Sigmoid colon (tissue), 7 donors: ENCODE results near the gene TATDN3. TPM values are rescaled to one million over a fixed set of nuclear protein-coding genes. Genes with fewer than 3 reads are reported as not detected.

ENCODE experiments used
- DNase-seq: peaks from one replicate; pipeline ENCODE4 v3.0.0-alpha.2; 2019
- H3K27ac ChIP-seq, 4 donors: fragments of 200-600 bp; sonication (generic); one replicate each; pipeline ENCODE4 v1.5.1; 2016 to 2019; ENCODE audit warnings: mild to moderate bottlenecking in 1 of 4
- H3K27me3 ChIP-seq, 3 donors: fragments of 200-600 bp; sonication (generic); one replicate each; pipeline ENCODE4 v1.5.1; 2019; ENCODE audit warnings: mild to moderate bottlenecking in 1 of 3
- H3K36me3 ChIP-seq, 4 donors: fragments of 200-600 bp; sonication (generic); one replicate each; pipeline ENCODE4 v1.5.1; 2016 to 2019
- H3K4me1 ChIP-seq, 4 donors: fragments of 200-600 bp; sonication (generic); one replicate each; pipeline ENCODE4 v1.5.1; 2017 to 2019
- H3K4me3 ChIP-seq, 4 donors: fragments of 200-600 bp; sonication (generic); one replicate each; pipeline ENCODE4 v1.5.1; 2017 to 2019; ENCODE audit warnings: mild to moderate bottlenecking in 2 of 4, moderate library complexity in 1 of 4
- H3K9me3 ChIP-seq, 4 donors: fragments of 200-600 bp in 3 of 4; sonication (generic) in 3 of 4; one replicate each; pipeline versions ENCODE4 v1.5.1 to v1.6.1; 2013 to 2019
- EP300 ChIP-seq, 4 donors: sonication (generic); formaldehyde crosslinking; IDR thresholded peaks; one replicate each; pipeline ENCODE4 v1.6.1; 2017; ENCODE audit warnings: antibody characterized with exemption in 4 of 4
- POLR2A ChIP-seq, 2 donors: fragments of 450-650 bp; IDR thresholded peaks; one replicate each; pipeline ENCODE4 v1.6.1; 2016; ENCODE audit warnings: antibody characterized with exemption in 2 of 2, mild to moderate bottlenecking in 2 of 2, moderate library complexity in 2 of 2
- POLR2AphosphoS5 ChIP-seq, 4 donors: sonication (generic); formaldehyde crosslinking; IDR thresholded peaks; one replicate each; pipeline ENCODE4 v1.6.1; 2017; ENCODE audit warnings: antibody characterized with exemption in 4 of 4
- WGBS, 2 donors: extraction: QIAGEN DNeasy Blood & Tissue Kit; methylation state at CpG; one replicate each; pipeline ENCODE4 v1.1.7; 2013; 5-methylcytosine and 5-hydroxymethylcytosine counted together
- intact Hi-C: fragments of 100-400 bp; cut with DNase I; formaldehyde crosslinking; loops from one replicate; pipeline ENCODE4 v1.15.1; 2023
- polyA plus RNA-seq, 3 donors: library from polyadenylated mRNA; stranded (reverse); fragments of 200-250 nt; gene quantifications; one replicate each; pipeline ENCODE4 v1.2.3, GENCODE V29; 2013
- total RNA-seq, 4 donors: library from RNA; depleted of rRNA; stranded (reverse); fragments of >200 nt; gene quantifications; one replicate each; pipeline ENCODE4 v1.1.0, GENCODE V29; 2016
- TF ChIP-seq, protein P1 (sequence below), 4 experiments: fragments of 450-650 bp in 3 of 4; fragments of 200-600 bp in 1 of 4; IDR thresholded peaks; one replicate each; pipeline ENCODE4 v1.5.1; 2016 to 2019; ENCODE audit warnings: antibody characterized with exemption in 4 of 4, mild to moderate bottlenecking in 3 of 4, moderate library complexity in 2 of 4
- donor health status: healthy with polysubstance abuse.
- donor health status: Bipolar disorder and iron deficiency.
- donor health status: healthy.

The TATDN3 gene, protein sequence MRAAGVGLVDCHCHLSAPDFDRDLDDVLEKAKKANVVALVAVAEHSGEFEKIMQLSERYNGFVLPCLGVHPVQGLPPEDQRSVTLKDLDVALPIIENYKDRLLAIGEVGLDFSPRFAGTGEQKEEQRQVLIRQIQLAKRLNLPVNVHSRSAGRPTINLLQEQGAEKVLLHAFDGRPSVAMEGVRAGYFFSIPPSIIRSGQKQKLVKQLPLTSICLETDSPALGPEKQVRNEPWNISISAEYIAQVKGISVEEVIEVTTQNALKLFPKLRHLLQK
- 10 to 100 TPM in 3 of 4 donors, 1 to 10 TPM in 1; 9.1 to 25.7 (median 17.8) TPM for total RNA-seq
- polyA plus RNA-seq, result 10 to 100 TPM; 10.7 to 12.5 (median 12.0) TPM

DNA sequence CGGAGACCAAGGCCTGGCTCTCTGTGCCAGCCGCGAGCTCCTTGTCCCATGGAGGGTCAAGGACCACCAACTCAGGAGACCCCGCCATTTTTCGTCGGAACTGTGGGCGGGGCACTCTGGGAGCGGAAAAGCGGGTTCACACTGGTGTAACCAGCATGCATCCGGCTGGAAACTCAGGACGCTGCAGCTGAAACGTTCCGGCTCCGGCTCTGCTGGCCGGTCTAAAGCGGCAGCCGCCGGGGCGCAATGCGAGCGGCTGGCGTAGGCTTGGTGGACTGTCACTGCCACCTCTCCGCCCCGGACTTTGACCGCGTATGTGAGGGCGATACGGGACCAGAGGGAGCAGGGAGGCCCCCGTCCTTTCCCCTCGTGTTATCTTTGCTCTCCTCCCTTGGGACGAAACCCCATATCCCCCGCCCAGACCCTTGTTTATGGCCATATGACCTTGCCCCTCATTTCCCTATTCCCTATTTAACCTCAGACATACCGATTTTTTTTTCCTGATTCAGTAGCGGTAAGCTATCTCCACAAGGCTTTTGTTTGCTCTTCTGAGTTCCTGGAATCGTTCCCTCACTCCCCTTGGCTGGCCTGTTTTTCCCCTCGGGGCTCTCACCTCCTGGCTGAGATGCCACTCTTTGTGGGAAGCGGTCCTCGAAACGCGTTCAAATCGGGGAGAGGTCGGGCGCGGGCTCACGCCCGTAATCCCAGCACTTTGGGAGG, at the start of gene TATDN3, which contains the start of gene NSL1:
Gene TATDN3, plus strand, starts transcription at position 219 of the 720 bp plus-strand sequence. Its CDS starts 28 bp downstream, at position 247.
Gene NSL1, minus strand, starts transcription at position 102 of the 720 bp plus-strand sequence. Its CDS starts 14 bp downstream, at position 88.
- Histone ChIP-seq H3K27me3 (no peaks in the 10 kb centered on the region), H3K4me3 (peak within 1 kb of the TSS; percentile 69 to 92 (median 78)), H3K4me1 (peaks cover 0 to 41% (median 29%) of the 10 kb centered on the region in 4 donors), H3K27ac (peak within 1 kb of the TSS; percentile 89 to 98 (median 95)), H3K9me3 (no peaks in the 10 kb centered on the region), H3K36me3 (peaks cover 0 to 21% (median under 1%) of the 10 kb centered on the region in 4 donors)
- TF ChIP-seq POLR2A (IDR thresholded peaks at IDR 0.05) (peak; percentile 56 to 73), POLR2AphosphoS5 (IDR thresholded peaks at IDR 0.05) (peak; percentile 81 to 89 (median 87)), EP300 (IDR thresholded peaks at IDR 0.05) (peak in 1 of 4 donors; percentile 47)
- TF ChIP-seq, protein P1, sequence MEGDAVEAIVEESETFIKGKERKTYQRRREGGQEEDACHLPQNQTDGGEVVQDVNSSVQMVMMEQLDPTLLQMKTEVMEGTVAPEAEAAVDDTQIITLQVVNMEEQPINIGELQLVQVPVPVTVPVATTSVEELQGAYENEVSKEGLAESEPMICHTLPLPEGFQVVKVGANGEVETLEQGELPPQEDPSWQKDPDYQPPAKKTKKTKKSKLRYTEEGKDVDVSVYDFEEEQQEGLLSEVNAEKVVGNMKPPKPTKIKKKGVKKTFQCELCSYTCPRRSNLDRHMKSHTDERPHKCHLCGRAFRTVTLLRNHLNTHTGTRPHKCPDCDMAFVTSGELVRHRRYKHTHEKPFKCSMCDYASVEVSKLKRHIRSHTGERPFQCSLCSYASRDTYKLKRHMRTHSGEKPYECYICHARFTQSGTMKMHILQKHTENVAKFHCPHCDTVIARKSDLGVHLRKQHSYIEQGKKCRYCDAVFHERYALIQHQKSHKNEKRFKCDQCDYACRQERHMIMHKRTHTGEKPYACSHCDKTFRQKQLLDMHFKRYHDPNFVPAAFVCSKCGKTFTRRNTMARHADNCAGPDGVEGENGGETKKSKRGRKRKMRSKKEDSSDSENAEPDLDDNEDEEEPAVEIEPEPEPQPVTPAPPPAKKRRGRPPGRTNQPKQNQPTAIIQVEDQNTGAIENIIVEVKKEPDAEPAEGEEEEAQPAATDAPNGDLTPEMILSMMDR (IDR thresholded peaks at IDR 0.05), result no peak
- intact Hi-C loops, result loop anchor here (2.0 to 10.0 kb wide), 5 partner anchors 67 to 507 kb away; partner anchors contain the start of genes ANGEL2, FLVCR1 and PPP2R5A
- 0% methylated on average over 46 of the region's 46 CpGs for WGBS, 2 donors
- DNase-seq, result peak; percentile 94

DNA sequence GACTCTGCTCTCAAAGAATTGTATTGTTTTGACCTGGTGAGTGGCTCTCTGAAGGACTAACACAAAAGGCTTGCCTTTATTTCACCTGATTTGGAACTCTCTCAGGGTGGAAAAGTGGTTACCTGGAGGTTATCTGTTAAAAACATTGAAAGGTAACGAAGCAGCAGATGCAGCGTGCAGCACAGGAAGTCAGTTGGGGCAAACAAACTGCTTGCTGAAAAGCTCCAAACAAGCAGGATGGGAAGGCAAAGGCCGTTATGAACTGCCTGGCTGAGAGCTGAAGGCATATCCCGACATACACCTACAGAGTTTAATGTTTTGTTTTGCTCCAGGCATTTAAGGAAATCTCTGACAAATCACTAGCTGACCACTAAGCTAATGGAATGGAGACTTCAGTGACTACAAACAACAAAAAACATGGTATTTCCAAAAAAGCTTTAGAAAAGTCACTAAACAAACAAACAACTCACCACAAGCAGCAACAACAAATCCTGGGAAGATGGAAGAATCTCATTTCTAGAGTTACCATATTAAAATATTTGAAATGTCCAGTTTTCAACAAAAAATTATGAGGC, 47.7 kb upstream of the TATDN3 start:
- no peak overlapping the region for H3K4me3 ChIP-seq
- no peaks in the 10 kb centered on the region for H3K27me3 ChIP-seq
- H3K9me3 ChIP-seq, result no peaks in the 10 kb centered on the region
- 75 to 89% methylated on average over 4 of the region's 4 CpGs for WGBS, 2 donors
- peaks cover 0 to 3% (median 0%) of the 10 kb centered on the region in 4 donors for H3K36me3 ChIP-seq
- H3K4me1 ChIP-seq, result no peaks in the 10 kb centered on the region
- TF ChIP-seq POLR2AphosphoS5 (IDR thresholded peaks at IDR 0.05) (no peak), POLR2A (IDR thresholded peaks at IDR 0.05) (no peak), EP300 (IDR thresholded peaks at IDR 0.05) (no peak)
- TF ChIP-seq, protein P1 (IDR thresholded peaks at IDR 0.05), result no peak
- DNase-seq, result no peak
- intact Hi-C loops, result no loop called here
- no peak overlapping the region for H3K27ac ChIP-seq

DNA sequence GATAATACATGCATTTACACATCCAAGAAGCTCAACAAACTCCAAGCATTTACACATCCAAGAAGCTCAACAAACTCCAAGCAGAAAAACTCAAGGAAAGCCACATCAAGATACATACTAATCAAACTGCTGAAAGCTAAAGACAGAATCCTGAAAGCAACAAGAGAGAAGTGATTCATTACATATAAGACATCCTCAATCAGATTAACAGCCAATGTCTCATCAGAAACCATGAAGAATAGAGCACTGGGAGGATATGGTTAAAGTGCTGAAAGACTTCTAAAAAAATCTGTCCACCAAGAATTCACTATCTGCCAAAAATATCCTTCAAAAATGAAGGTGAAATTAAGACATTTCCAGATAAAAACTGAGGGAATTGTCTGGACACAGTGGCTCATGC, 46.4 kb upstream of the TATDN3 start:
- intact Hi-C loops, result no loop called here
- H3K27me3 ChIP-seq, result no peaks in the 10 kb centered on the region

DNA sequence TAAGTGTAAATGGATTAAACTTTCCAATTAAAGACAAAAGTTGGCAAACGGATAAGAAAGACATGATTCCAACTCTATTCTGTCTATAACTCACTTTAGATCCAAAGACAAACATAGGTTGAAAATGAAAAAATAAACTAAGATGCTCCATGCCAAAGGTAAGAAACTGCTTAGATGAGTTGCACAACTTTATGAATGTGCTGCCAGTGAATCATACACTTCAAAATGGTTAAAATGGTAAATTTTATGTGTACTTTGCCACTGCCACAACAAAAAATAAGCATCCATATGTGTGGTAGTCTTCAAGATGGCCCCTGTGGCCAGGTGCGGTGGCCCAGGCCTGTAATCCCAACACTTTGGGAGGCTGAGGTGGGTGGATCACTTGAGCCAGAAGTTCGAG, 45.1 kb upstream of the TATDN3 start:
- intact Hi-C loops, result no loop called here
- no peak for DNase-seq
- Histone ChIP-seq H3K4me3 (no peak overlapping the region), H3K4me1 (peaks cover 0 to 10% (median 0%) of the 10 kb centered on the region in 4 donors), H3K27ac (no peak overlapping the region), H3K9me3 (no peaks in the 10 kb centered on the region), H3K27me3 (no peaks in the 10 kb centered on the region), H3K36me3 (peaks cover 0 to 3% (median 0%) of the 10 kb centered on the region in 4 donors)
- 96 to 97% methylated on average over 3 of the region's 3 CpGs for WGBS, 2 donors
- TF ChIP-seq POLR2A (IDR thresholded peaks at IDR 0.05) (no peak), EP300 (IDR thresholded peaks at IDR 0.05) (no peak)
- TF ChIP-seq, protein P1 (IDR thresholded peaks at IDR 0.05), result no peak

More for the DNA sequence above, 46.4 kb upstream of the TATDN3 start:
- H3K27ac ChIP-seq, result no peak overlapping the region
- H3K9me3 ChIP-seq, result no peaks in the 10 kb centered on the region
- H3K36me3 ChIP-seq, result peaks cover 0 to 3% (median 0%) of the 10 kb centered on the region in 4 donors
- H3K4me1 ChIP-seq, result peaks cover 0 to 6% (median 0%) of the 10 kb centered on the region in 4 donors
- no peak for TF ChIP-seq EP300 (IDR thresholded peaks at IDR 0.05)
- H3K4me3 ChIP-seq, result no peak overlapping the region
- no peak for DNase-seq
